CD4-positive, alpha-beta memory T cell (primary cell): ENCODE results near the gene DOP1A. TPM values are rescaled to one million over a fixed set of nuclear protein-coding genes. Genes with fewer than 3 reads are reported as not detected.
A peak's percentile ranks its signal among the peaks of the same experiment; 100 is the strongest.

Experiments
- CTCF ChIA-PET: fragments of 350-600 bp; sonication (Branson Sonifier 250); formaldehyde crosslinking; loops from one replicate; lab custom pipeline; 2021; ENCODE audit warnings: inconsistent platforms; ENCODE audit not compliant: partially characterized antibody; lab: Charles Lee
- POLR2A ChIA-PET: fragments of 350-600 bp; sonication (Branson Sonifier 250); formaldehyde crosslinking; loops from one replicate; lab custom pipeline; 2021; ENCODE audit not compliant: partially characterized antibody; lab: Charles Lee
- DNase-seq, 5 donors: peaks; one replicate each; pipeline versions ENCODE4 v3.0.0 to v3.0.0-alpha.2; 2020 to 2022; ENCODE audit warnings: mixed read lengths in 1 of 5
- H3K27ac ChIP-seq: one replicate; pipeline ENCODE4 v1.7.0; 2013; ENCODE audit warnings: low read depth, low read length
- H3K27me3 ChIP-seq: 2 replicates; pipeline ENCODE4 v1.7.0; 2013; ENCODE audit warnings: mild to moderate bottlenecking, low read length, moderate library complexity; ENCODE audit not compliant: insufficient read depth
- H3K36me3 ChIP-seq: 2 replicates; pipeline ENCODE4 v1.7.0; 2013; ENCODE audit warnings: mild to moderate bottlenecking, low read length, moderate library complexity; ENCODE audit not compliant: insufficient read depth
- H3K4me1 ChIP-seq: 2 replicates; pipeline ENCODE4 v1.7.0; 2013; ENCODE audit warnings: mild to moderate bottlenecking, low read length, moderate library complexity; ENCODE audit not compliant: insufficient read depth
- H3K4me3 ChIP-seq, 2 donors: one replicate each; pipeline ENCODE4 v1.7.0; 2013; ENCODE audit warnings: low read length in 2 of 2, mild to moderate bottlenecking in 1 of 2
- H3K9me3 ChIP-seq, 2 donors: one replicate each; pipeline ENCODE4 v1.7.0; 2013; ENCODE audit warnings: low read length in 2 of 2, control low read depth in 1 of 2; ENCODE audit not compliant: control insufficient read depth in 1 of 2
- H3K27ac Mint-ChIP-seq, 7 donors: one replicate each; pipeline ENCODE4 v1.8.0; 2020 to 2021; ENCODE audit warnings: mixed read lengths in 7 of 7, mild to moderate bottlenecking in 6 of 7, inconsistent platforms in 3 of 7, moderate library complexity in 3 of 7
- H3K27me3 Mint-ChIP-seq, 2 donors: one replicate each; pipeline ENCODE4 v1.8.0; 2020 to 2021; ENCODE audit warnings: mixed read lengths in 2 of 2
- H3K36me3 Mint-ChIP-seq, 2 donors: one replicate each; pipeline ENCODE4 v1.8.0; 2020 to 2021; ENCODE audit warnings: mixed read lengths in 2 of 2, inconsistent platforms in 1 of 2, mild to moderate bottlenecking in 1 of 2
- H3K4me1 Mint-ChIP-seq, 4 donors: one replicate each; pipeline ENCODE4 v1.8.0; 2020 to 2021; ENCODE audit warnings: mixed read lengths in 4 of 4, mild to moderate bottlenecking in 1 of 4
- H3K4me3 Mint-ChIP-seq, 8 donors: one replicate each; pipeline ENCODE4 v1.8.0; 2020 to 2021; ENCODE audit warnings: mixed read lengths in 8 of 8, mild to moderate bottlenecking in 7 of 8, moderate library complexity in 6 of 8, inconsistent platforms in 3 of 8
- H3K9me3 Mint-ChIP-seq, 8 donors: one replicate each; pipeline ENCODE4 v1.8.0; 2020 to 2021; ENCODE audit warnings: mixed read lengths in 8 of 8, mild to moderate bottlenecking in 5 of 8, inconsistent platforms in 3 of 8, moderate library complexity in 1 of 8
- intact Hi-C: fragments of 100-400 bp; cut with micrococcal nuclease; formaldehyde crosslinking; loops from one replicate; pipeline ENCODE4 v1.15.1; 2023
- polyA plus RNA-seq, 2 donors: library from polyadenylated mRNA; unstranded; fragments of 300-500 nt; fragmentation: Illumina TruSeq; gene quantifications; one replicate each; pipeline ENCODE4 v1.2.3, GENCODE V29; 2021
- total RNA-seq, 2 experiments: library from RNA; stranded (reverse); gene quantifications; one replicate each; pipeline ENCODE4 v1.2.3, GENCODE V29; 2021

The DOP1A gene
- total and polyA plus RNA-seq, 4 experiments from 2014 or later: 0.88 to 36.6 (median 19.2) TPM

GRCh38 chr6:83044091-83044768 is 23.2 kb upstream of the DOP1A start:
- intact Hi-C loops: no loop called here
- Histone ChIP-seq H3K27ac (no peak overlapping the region), H3K9me3 (no peaks in the 10 kb centered on the region), H3K4me3 (no peak overlapping the region), H3K36me3 (no peaks in the 10 kb centered on the region), H3K27me3 (no peaks in the 10 kb centered on the region), H3K4me1 (no peaks in the 10 kb centered on the region)
- H3K27me3 Mint-ChIP-seq: no peaks in the 10 kb centered on the region
- ChIA-PET POLR2A (no interaction called here), CTCF (no interaction called here)
- peaks cover 0 to 2% (median 0%) of the 10 kb centered on the region in 8 donors for H3K9me3 Mint-ChIP-seq
- peaks cover 4 to 13% of the 10 kb centered on the region in 2 donors for H3K36me3 Mint-ChIP-seq
- DNase-seq: no peak
- no peak overlapping the region for H3K27ac Mint-ChIP-seq
- H3K4me3 Mint-ChIP-seq: no peak overlapping the region
- H3K4me1 Mint-ChIP-seq: no peaks in the 10 kb centered on the region

GRCh38 chr6:83047065-83047754 is 20.3 kb upstream of the DOP1A start:
- POLR2A ChIA-PET: no interaction called here
- H3K27ac Mint-ChIP-seq: no peak overlapping the region

GRCh38 chr6:83051377-83052172 is 15.9 kb upstream of the DOP1A start:
- Histone ChIP-seq H3K4me3 (no peak overlapping the region), H3K27ac (no peak overlapping the region), H3K27me3 (no peaks in the 10 kb centered on the region), H3K4me1 (no peaks in the 10 kb centered on the region), H3K36me3 (no peaks in the 10 kb centered on the region), H3K9me3 (no peaks in the 10 kb centered on the region)
- Mint-ChIP-seq H3K36me3 (peaks cover 31% of the 10 kb centered on the region in 2 donors), H3K4me3 (no peak overlapping the region), H3K27ac (peak overlapping the region in 2 of 7 donors; percentile 10 to 41), H3K9me3 (peaks cover 0 to 2% (median 0%) of the 10 kb centered on the region in 8 donors), H3K4me1 (peaks cover 0 to 5% (median under 1%) of the 10 kb centered on the region in 4 donors), H3K27me3 (no peaks in the 10 kb centered on the region)
- ChIA-PET CTCF (interaction anchor here (8.4 kb wide), 1 partner anchor 15 kb away, joined by 146 read pairs; the partner anchor contains the start of genes DOP1A and UBE3D), POLR2A (no interaction called here)
- intact Hi-C loops: no loop called here
- DNase-seq: no peak

More at GRCh38 chr6:83047065-83047754, 20.3 kb upstream of the DOP1A start:
- Mint-ChIP-seq H3K27me3 (no peaks in the 10 kb centered on the region), H3K36me3 (peaks cover 12 to 17% of the 10 kb centered on the region in 2 donors), H3K4me3 (no peak overlapping the region), H3K4me1 (no peaks in the 10 kb centered on the region), H3K9me3 (peaks cover 0 to 2% (median 0%) of the 10 kb centered on the region in 8 donors)
- intact Hi-C loops: no loop called here
- H3K9me3 ChIP-seq: no peaks in the 10 kb centered on the region
- H3K4me1 ChIP-seq: no peaks in the 10 kb centered on the region
- CTCF ChIA-PET: interaction anchor here (1.0 to 2.3 kb wide), 3 partner anchors 10 to 775 kb away, joined by 3 to 20 read pairs (median 4); partner anchors contain the start of genes DOP1A and UBE3D
- no peak for DNase-seq
- H3K4me3 ChIP-seq: no peak overlapping the region
- no peak overlapping the region for H3K27ac ChIP-seq
- H3K36me3 ChIP-seq: no peaks in the 10 kb centered on the region
- no peaks in the 10 kb centered on the region for H3K27me3 ChIP-seq

GRCh38 chr6:83053678-83054077 is 13.8 kb upstream of the DOP1A start:
- ChIA-PET POLR2A (interaction anchor here (1.0 kb wide), 1 partner anchor 13 kb away, joined by 3 read pairs; the partner anchor contains the start of gene DOP1A), CTCF (interaction anchor here (1.1 to 8.4 kb wide), 8 partner anchors 12 to 805 kb away, joined by 3 to 146 read pairs (median 4); partner anchors contain the start of genes DOP1A and UBE3D)
- no peaks in the 10 kb centered on the region for H3K4me1 ChIP-seq
- H3K36me3 ChIP-seq: no peaks in the 10 kb centered on the region
- Mint-ChIP-seq H3K36me3 (peaks cover 36 to 40% of the 10 kb centered on the region in 2 donors), H3K4me1 (peaks cover 0 to 9% (median 2%) of the 10 kb centered on the region in 4 donors), H3K27me3 (no peaks in the 10 kb centered on the region), H3K4me3 (no peak overlapping the region), H3K9me3 (no peaks in the 10 kb centered on the region), H3K27ac (no peak overlapping the region)
- intact Hi-C loops: no loop called here
- no peak overlapping the region for H3K4me3 ChIP-seq
- H3K9me3 ChIP-seq: no peaks in the 10 kb centered on the region
- no peaks in the 10 kb centered on the region for H3K27me3 ChIP-seq
- no peak overlapping the region for H3K27ac ChIP-seq
- DNase-seq: no peak

- Mint-ChIP-seq H3K4me3 (no peak overlapping the region), H3K36me3 (peaks cover 36 to 40% of the 10 kb centered on the region in 2 donors), H3K27me3 (no peaks in the 10 kb centered on the region), H3K4me1 (peaks cover 0 to 11% (median 5%) of the 10 kb centered on the region in 4 donors), H3K9me3 (no peaks in the 10 kb centered on the region), H3K27ac (no peak overlapping the region)
- H3K27me3 ChIP-seq: no peaks in the 10 kb centered on the region
- DNase-seq: peak; percentile 38 to 45 (median 41)
- H3K4me3 ChIP-seq: no peak overlapping the region
- intact Hi-C loops: loop anchor here (1.0 kb wide), 2 partner anchors 785 to 803 kb away; no protein-coding TSS in a partner anchor
- ChIA-PET POLR2A (no interaction called here), CTCF (interaction anchor here (0.9 to 8.4 kb wide), 7 partner anchors 11 to 807 kb away, joined by 3 to 146 read pairs (median 4); partner anchors contain the start of genes DOP1A and UBE3D)
- no peaks in the 10 kb centered on the region for H3K36me3 ChIP-seq
- H3K4me1 ChIP-seq: no peaks in the 10 kb centered on the region
- no peaks in the 10 kb centered on the region for H3K9me3 ChIP-seq
- H3K27ac ChIP-seq: no peak overlapping the region
Observed at GRCh38 chr6:83055366-83055964, 12.0 kb upstream of the DOP1A start.

GRCh38 chr6:83057705-83058321 is 9.7 kb upstream of the DOP1A start:
- ChIA-PET POLR2A (no interaction called here), CTCF (interaction anchor here (1.0 to 8.4 kb wide), 10 partner anchors 8 to 846 kb away, joined by 3 to 146 read pairs (median 4); partner anchors contain the start of genes DOP1A and UBE3D)
- intact Hi-C loops: no loop called here
- Histone ChIP-seq H3K27ac (no peak overlapping the region), H3K36me3 (no peaks in the 10 kb centered on the region), H3K9me3 (no peaks in the 10 kb centered on the region), H3K4me3 (no peak overlapping the region), H3K27me3 (no peaks in the 10 kb centered on the region), H3K4me1 (no peaks in the 10 kb centered on the region)
- Mint-ChIP-seq H3K36me3 (peaks cover 22 to 29% of the 10 kb centered on the region in 2 donors), H3K4me1 (peaks cover 0 to 14% (median 6%) of the 10 kb centered on the region in 4 donors), H3K27ac (peak overlapping the region in 1 of 7 donors; percentile 19), H3K27me3 (no peaks in the 10 kb centered on the region), H3K9me3 (no peaks in the 10 kb centered on the region), H3K4me3 (no peak overlapping the region)
- DNase-seq: peak in 2 of 5 donors; percentile 18
